NCI-H524 treated with DMSO at 0.1 percent for 48 hours (cell line): ENCODE data around the gene LTBR.

ENCODE experiments used
- DNase-seq: peaks from one replicate; lab custom pipeline; 2025; lab: John Stamatoyannopoulos, UW

The LTBR gene

GRCh38 chr12:6346942-6347341 lies 37.0 kb upstream of the LTBR start:
- DNase-seq = no peak

DNA sequence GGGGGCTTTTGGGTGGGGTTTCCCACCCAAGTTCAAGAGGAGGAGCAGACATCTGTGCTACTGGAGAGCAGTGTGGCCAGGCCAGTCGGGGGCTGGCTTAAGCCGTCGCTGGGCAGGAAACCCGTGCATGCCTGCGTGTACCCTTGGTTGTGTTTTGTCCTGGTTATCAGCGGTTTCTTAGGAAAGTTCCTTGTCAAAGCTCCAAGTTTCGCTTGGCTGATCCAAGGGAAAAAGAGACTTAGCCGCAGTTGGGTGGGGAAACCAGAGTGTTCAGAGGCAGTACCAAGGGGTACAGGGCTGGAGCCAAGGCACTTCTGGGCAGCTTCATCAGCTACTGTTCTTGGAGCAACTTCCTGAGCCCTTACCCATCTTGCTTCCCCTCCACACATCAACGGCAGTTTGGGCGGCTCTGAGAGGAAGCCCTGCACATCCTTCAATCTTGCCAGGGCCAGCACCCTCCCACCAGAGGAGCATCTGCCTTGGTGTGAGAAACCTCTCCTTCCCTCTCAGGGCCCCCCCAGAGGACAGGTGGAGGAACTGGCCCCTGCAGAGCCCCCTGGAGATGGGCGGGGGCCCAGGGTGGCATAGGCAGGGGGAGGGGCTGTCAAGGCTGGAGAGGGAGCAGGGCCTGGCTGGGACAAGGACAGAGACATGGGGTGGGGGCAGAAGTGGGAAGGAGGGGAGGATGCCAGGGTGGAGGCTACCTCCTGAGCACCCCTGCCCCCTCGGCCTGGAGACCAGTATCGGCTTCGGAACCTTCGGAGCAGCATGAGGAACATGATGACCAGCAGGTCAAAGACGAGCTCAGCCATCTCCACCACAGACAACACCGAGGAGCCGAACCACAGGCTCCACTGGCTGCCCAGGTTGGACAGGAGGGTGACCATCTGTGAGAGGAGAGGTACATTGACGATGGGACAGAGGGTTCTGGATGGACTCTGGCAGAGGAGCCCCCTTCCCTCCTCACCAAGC lies 36.3 kb upstream of the LTBR start:
- DNase-seq = no peak

DNA sequence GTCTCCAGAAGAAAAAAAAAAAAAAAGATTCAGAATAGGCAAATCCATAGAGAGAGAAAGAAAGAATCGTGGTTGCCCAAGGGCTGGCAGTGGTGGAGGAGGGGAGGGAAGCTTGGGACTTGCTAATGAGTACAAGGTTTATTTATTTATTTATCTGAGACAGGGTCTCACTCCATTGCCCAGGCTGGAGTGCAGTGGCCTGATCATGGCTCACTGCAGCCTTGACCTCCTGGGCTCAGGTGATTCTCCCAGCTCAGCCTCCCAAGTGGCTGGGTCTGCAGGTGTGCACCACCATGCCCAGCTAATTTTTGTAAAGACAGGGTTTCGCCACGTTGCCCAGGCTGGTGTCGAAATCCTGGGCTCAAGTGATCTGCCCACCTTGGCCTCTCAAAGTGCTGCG lies 32.3 kb upstream of the LTBR start:
- no peak for DNase-seq

DNA sequence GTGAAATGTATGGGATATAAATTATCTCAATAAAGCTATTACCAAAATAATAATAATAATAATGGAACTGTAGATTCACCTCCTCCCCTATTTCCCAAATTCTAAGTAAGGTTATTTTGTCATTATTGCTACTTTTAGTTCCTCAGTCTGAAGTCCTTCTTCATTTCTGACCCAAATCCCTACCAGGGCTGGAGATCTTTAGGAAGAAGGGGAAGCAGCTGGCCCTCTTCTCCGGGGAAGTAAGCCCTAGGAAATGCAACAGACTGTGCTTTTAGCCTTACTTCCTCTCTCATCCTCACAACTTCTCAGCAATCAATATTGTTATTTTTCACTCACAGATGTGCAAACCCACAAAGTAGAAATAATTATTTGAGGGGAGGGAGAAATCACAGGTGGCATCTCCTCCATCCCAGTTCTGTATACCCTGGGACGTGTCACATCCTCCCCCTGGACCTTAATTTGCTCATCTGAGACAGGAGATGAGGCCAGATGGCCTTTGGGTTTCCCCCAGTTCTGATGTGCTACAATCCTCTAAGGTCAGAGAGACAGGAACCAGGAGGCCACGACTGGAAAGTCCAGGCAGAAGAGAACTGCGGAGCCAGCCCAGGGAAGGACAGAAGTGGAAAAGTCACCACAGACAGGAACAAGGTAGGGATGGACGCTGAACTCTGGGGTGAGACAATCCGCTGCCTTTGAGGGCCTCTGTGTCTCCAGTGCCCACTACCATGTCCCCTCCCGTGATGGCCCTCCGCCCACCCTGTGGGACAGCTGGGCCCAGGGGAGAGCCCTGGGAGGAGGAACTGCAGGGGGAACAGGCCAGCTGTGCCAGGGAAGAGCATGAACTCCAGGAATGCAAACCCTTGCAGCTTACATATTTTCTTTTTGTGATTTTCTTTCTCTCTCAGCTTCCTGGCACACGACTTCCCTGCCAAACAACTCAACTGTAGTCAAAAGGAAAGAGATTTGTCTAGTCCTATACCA lies 31.5 kb upstream of the LTBR start:
- no peak for DNase-seq

DNA sequence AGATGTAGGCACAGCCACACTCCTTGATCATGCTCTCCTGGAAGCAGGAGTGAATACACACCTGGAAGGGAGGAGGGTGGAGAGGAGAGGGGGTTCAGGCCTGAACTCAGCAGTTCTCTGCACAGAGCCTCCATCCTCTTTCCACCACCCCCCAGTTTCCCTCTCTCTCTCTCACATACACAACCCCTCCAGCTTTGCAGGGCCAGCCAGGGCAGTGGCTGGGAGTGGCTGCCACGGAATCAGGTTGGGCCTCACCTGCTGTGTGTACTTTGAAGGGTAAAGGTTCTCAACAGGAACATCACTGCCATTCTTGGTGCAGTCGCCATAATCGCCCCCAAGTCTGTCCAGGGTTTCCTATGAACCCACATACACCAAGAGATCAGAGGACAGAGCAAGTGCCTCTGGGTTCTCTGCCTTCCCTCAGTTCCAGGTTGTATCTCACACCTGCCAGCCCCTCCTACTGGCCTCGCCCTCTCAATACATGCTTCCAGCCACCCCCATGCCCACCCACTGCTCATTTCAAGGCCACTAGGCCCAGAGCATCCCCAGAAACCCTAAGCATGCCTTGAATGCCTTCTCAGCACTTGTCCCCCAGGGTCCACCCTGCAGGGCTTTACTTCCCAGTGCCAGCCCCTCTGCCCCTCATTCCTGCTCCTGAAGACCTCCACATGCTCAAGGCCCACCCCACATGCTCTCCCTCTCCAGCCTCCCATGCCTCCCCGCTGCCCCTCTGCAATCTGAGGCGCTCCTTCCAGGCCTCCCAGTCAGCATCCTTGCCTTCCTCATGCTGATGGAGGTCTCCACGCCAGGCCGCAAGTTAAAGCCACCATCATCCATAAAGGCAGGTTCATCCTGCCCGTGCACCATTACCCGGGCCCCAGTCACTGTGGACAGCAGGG lies 29.2 kb upstream of the LTBR start:
- no peak for DNase-seq

- DNase-seq = no peak
Measured at GRCh38 chr12:6355491-6356373, 28.2 kb upstream of the LTBR start.

DNA sequence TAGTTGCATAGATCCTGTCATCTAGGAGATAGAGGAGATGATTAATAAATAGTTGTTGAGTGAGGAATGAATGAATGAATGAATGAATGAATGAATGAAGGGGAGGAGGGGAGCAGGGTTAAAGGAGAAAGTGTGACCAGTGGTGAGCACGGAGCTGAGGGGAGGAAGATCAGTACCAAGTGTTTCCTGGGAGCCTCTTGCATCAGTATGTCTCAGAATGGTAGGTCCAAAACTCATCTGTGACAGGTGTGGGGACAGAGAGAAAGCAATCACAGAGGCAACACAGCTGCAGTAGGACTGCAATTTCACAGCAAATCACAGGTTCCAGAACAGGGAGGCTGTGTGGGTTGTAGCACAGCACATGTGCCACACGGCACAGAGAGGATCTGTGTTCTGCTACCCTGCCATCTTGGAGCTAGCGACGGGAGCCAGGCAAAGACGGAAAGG lies 27.6 kb upstream of the LTBR start:
- no peak for DNase-seq

GRCh38 chr12:6358881-6359280 lies 25.1 kb upstream of the LTBR start:
- no peak for DNase-seq

GRCh38 chr12:6360080-6360571 lies 23.8 kb upstream of the LTBR start:
- DNase-seq = no peak

- DNase-seq = no peak
Measured at GRCh38 chr12:6360578-6361490, 23.1 kb upstream of the LTBR start.

- DNase-seq = no peak
Measured at GRCh38 chr12:6361834-6362233, 22.1 kb upstream of the LTBR start.

- DNase-seq = no peak
Measured at GRCh38 chr12:6362403-6362802, 21.6 kb upstream of the LTBR start.

DNA sequence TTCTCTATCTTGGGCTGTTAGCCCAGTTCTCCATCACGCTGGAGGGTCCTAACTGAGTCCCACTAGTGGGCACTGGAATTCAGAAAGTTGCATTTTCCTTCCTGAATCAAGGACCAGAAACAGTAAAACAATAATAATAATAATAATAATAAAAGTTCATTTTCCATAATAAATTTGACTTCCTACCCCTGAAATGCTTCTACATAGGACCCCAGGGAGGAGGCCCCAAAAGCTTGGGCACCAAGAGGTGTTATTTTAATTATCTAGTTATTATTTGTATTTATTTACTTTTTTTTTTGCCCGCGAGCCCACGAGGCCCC lies 21.0 kb upstream of the LTBR start:
- no peak for DNase-seq

DNA sequence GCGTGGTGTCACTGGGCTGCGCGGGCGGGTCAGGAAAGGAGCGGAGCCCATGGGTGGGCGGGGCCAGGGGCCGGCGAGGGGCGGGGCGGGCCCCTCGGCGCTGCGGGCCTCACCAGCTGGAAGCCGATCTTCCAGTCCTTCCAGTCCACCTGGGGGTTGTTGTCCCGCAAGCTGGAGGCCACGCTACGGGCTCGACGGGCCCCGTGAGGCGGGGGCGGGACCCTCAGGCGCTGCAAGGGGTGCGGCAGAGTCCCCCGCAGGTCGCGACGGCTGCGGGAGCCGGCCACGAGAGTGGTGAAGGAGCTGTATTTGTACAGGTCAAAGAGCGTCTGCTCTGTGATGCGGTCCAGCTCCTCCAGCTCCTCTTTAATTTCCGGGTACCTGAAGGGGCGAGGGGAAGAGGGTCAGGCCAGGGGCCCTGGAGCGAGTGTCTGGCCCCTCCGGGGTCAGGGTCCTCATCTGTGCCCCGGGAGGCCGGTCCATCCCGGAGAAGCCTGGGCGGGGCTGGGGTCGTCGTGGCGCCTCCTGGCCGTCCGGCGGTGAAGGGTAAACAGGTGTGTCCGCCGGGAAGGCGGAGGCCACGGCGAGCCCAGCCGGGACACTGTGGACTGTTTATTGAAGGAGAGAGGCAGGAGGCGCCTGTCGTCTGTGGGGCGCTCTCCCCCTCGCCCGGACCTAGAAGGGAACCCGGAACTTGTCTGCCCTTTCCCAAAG lies 20.5 kb upstream of the LTBR start:
- DNase-seq = no peak

- no peak for DNase-seq
Measured at GRCh38 chr12:6364044-6364374, 20.0 kb upstream of the LTBR start.

GRCh38 chr12:6367065-6367968 lies 16.6 kb upstream of the LTBR start:
- DNase-seq = no peak

DNA sequence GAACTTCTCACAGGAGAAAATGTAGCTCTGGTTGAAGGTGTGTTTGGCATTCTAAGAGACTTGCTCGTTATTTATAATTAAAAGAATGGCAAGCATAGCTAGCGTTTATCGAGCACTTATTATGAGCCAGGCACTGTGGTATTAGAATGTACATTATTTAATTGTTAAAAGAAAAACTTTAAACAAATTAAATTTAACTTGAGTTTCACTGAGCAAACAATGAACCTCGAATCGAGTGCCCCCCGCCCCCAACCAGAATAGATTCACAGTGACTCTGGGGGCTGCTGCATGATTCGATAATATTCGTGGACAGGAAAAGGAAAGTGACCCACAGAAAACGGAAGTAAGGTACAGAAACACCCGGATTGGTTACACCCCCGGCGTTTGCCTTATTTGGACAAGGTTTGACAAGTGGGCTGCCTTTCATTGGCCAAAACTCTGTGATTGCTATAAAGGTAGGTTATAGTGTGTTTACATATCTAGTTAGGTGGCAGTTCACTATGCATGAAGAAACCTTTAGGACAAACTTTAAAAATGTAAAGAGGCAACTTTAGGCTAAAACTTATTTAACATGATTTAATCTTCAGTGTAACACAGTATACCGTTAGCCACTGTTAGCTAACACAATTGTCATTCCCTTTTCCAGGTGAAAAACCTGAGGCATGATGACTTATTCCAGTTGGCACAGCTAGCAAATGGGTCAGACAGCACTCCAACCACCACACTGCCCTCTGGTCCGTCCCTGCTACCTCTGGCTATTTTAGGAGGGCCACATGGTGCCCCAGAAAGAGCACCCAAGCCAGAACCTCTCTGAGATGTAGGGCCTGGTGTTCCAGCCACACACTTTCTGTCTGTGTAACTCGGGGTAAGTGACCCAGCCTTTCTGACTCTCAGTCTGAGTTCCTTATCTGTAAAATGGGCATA lies 15.7 kb upstream of the LTBR start:
- no peak for DNase-seq
